Activated naive CD8-positive, alpha-beta T cell treated with anti-CD3 and anti-CD28 coated beads, Interleukin-2, amount 50 U/mL, for 16 hours (primary cell): Measurements from ENCODE around the gene TCFL5.

Source experiments
- DNase-seq: peaks from one replicate; pipeline ENCODE4 v3.0.0-alpha.2; 2020; ENCODE audit warnings: low read depth, low spot score

The TCFL5 gene

DNA sequence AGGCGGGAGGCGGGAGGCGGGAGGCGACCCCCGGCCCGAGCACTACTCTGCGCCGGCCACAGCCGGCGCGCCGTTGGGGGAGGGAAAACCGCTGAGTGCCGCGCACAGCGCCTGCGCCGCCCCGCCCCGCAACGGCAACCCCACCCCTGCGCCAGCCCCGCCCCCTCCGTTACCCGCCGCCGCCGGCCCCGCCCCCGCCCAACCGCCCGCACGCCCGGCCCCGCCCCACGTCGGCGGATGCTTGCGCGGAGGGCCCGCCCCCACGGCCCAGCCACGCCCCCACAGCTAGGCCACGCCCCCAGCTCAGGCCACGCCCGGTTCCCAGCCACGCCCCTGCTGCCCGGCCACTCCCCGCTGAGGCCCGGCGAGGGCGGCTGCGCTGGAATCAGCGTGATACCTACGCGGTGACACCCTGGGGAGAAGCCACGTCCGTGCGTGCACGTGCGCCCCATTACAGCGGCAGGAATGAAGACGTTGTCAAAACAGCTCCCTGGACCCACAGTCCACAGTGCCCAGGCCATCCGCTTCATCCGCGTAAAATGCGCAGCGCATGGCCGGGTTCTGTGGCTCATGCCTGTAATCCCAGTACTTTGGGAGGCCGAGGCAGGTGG lies at the start of gene TCFL5:
TCFL5 (minus strand) TSS at position 97 of the 611 bp plus-strand sequence. CDS start 152 bp downstream, outside the sequence.
- DNase-seq = peak; percentile 73

DNA sequence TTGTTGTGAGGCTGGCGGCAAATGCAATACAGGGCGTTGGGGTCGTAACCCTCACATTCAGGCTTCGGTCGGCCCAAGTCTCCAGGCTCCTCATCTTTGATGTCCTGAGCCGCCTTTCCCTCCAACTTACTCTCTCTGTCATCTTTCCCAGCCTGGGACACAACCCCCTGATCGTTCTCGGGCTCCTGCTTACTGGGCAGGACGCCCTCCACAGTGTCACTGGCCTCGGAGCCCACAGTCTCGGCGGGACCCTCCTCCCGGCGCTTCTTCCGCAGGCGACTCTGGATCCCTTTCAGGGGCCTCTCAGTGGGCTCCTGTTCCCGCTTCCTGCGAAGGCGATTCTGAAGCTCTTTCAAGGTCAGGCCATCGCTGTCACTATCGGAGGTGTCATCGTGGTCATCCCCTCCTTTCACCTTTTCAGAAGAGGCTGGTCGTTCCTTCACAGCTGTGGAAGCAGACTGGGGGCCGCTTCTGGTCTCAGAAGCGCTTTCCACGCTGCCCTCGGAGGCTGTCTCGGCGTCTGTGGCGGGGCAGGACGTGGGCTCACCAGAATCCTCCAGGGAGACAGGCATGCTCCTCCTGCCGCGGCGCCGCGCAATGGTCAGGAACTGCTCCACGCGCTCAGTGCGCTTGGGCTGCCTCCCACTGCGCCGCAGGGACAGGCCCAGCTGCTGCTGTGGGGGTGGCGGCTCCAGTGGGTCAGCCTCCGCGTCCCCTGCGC lies 49.3 kb upstream of the TCFL5 start:
- DNase-seq = no peak

- DNase-seq = no peak
Measured at GRCh38 chr20:62910217-62910766, 48.7 kb upstream of the TCFL5 start.

DNA sequence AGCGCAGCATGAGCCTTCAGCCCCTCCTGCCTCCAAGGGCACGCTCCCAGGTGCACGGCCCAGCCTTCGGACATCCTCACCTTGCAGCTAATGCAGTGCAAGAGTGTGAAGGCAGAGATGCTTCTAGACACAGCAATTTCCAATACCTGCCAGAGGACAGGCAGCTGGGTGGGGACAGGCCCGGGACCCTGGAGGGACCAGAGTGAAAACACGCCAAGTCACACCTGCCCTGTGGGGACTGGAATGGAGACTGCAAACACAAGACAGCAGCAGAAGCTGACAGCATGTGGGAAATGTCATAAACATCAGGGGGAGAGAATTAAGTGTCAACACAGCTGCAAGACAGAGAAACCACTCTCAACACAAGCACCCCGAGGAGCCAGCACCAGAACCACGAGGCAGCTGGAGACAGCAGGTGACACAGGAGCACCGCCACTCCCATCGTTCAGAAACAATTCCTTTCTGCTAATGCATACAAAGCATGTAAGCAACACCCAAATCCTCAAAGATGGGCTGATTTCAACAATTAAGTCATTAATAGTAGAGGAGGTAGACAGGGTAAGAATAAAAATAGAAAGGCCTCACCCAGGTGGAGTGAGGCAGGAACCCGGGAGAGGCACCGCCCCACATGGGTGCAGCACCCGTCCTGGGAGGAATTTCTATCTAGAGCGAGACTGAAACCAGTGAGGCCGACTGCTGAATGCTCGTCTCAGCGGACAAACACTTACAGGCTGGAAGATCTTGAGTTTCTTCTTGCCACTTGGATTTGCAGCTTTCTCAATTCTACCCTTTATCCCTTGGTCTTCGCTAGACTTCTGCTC lies 47.6 kb upstream of the TCFL5 start:
- DNase-seq = no peak

DNA sequence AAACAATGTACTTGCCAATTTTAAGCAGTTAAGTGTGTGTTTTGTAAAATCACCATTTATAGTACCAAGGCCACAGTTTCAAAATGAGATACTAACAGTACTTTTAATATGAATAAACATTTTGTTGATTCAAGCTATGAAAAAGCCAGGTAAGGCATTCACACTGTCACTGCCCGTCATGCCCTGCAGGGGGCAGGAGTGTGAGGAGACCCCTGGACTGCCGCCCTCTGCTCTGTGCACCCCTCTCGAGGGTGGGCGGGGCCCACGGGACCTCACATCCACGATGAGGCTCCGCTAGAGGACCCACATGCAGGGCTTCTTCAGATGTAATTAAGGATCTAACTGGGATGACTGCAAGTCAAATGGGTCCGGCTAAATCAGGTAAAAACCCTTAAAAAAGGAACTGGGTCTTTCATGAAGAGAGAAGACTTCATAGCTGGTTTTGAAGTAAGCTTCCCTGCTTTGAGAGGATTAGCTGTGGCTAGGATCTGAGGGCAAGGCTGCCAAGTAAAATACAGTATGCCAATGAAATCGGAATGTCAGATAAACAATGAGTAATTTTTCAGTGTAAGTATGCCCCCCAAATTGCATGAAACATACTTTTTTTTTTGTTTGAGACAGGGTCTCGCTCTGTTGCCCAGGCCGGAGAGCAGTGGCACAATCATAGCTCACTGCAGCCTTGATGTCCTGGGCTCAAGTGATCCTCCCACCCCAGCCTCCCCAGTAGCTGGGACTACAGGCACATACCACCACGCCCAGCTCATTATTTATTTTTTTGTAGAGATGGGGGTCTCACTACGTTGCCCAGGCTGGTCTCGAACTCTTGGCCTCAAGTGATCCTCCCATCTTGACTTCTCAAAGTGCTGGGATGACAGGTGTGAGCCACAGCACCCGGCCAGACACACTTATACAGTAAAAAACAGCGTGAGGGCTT lies 46.0 kb upstream of the TCFL5 start:
- DNase-seq = no peak

DNA sequence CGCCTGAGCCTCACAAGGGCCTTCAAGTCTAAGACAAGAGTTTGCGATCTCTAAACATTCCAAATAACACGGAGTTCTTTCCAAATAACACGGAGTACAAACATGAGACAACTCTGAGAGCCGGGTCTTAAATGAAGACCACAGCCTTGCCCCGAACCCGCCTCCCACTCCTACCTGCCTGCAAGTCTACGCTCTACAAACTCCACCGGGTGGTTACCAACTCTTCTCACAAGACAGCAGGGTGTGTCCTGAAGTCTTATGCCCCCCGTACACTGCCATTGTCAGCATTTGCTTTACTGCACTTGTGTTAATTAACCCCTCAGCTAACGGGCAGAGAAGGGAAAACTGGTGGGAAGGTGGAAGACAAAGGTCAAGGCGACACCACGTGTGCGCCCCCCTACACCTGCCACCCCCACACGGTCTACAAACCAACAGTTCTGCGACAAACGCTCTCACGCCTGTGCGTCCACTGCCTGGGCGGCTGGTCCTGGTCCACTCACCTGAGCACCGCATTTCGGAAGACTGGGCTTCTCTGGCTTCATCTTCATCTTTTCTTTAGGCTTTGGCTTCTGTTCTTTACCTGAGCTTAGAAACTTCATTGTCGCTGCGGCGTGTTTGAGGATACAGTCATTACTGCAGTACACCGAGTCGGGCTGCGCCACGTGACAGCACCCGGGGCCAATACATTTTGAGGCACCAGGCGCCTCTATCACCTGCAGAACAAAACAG lies 45.2 kb upstream of the TCFL5 start:
- DNase-seq = no peak

- DNase-seq = no peak
Measured at GRCh38 chr20:62906209-62906608, 44.6 kb upstream of the TCFL5 start.

DNA sequence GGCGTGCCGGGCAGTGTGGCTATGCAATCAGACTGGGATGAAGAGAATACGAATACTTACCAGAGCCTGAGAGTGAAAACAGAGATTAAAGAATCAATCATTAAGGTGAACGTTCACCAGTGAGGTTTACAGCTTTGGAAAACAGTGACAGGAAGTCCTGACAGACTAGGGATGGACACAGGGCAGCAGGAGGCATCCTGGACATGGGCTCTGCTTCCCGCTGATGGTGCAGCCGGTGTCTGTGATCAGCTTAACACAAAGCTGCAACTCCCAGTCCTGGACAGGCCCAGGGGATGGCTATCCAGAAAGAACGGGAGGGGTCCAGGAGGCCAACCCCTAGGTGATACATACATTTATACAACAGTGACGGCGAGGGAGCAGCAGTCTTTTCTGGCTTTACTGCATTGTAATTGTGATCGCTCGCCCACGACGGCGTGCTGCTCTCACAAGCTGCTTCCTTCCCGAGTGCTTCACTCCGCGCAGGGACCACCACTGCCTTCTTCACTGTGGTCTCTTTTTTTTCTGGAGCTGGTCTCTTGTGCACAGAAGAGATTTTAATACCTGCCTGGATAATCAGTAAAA lies 44.0 kb upstream of the TCFL5 start:
- no peak for DNase-seq

DNA sequence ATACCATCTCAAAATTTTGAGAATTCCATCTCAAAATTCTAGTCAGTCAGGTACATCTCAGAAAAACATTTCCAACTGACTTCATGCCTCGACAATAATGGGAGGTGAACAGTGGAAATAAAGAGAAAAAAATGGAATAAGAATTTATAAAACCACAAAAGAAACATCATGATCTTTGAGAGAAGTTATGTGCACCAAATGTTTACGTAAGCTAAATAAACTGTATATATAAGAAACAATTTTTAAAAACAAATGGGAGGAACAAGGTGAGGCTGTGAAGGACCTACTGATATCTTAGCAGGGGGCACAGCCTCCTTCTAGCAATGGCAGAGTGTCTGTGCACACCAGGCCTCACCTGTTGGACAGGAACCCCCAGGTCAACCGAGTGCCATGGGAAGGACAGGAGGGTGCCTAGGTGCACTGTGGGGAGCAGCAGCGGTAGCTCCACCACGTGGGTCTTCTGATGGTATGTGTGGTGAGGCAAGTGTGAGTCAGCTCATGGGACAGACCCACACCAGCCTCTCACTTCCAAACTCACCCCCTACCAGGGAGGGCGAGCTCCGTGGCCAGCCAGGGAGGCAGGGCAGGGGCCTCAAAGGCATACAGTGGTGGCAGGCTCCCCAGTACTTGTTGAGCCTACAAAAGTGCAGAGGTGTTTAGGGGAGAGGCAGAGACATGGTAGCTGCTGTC lies 41.4 kb upstream of the TCFL5 start:
- no peak for DNase-seq

DNA sequence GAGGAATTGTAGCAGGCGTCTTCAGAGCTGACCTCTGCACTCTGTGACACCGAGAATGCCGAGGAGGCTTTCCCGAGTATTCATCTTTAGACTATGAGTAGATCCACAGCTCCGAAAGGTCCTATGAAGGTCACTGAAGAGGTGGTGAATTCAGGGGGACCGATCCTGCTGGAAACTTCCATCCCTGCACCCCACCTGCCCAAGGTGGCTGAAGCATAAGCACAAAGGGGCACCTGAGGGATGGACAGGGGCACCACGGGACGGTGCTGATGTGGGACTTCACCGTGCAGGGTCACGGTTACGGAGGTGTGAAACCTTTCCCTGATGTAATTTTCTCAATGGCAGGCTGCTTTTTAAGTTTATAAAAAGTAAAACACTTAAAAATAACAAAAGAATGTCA lies 40.3 kb upstream of the TCFL5 start:
- DNase-seq = no peak

DNA sequence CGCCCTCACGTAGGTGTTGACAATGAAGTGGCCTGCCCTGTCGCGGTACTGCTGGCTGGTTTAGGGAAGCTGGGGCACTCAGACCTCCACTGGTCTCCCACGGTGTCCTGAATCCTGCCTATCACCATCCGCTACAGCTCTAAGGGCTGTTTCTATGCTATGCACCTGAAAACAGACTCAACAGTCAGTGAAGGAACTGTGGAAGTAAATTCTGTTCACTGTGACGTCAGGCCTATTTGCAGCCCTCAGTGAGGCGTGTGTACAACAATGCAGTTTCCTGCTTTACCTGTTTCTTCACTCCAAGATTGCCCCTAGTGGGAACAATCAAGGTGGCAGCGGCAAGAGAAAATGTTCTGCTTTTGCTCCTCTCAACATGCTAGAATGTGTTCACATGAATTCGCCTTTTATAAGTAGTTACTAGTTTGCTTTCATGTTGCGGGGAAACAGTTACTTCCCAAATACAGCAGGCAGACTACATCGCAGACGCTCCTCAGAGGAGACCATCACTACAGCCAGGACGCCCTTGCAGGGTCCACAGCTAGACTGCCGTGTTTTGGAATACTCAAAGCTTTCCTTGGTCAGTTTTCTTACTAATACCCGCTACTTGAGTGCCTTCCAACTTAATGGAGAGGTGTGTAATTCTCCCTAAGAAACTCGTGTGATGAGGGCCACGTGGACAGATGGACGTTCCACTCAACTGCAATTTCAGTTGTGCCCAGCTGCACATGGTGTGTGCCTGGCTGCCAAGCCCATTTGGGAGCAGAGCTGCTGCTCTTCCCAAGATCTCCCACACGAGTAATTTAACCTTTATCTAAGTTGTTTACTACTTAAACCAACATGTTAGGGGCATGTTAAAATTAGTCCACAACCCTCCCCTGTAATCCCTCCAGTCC lies 39.3 kb upstream of the TCFL5 start:
- DNase-seq = no peak

DNA sequence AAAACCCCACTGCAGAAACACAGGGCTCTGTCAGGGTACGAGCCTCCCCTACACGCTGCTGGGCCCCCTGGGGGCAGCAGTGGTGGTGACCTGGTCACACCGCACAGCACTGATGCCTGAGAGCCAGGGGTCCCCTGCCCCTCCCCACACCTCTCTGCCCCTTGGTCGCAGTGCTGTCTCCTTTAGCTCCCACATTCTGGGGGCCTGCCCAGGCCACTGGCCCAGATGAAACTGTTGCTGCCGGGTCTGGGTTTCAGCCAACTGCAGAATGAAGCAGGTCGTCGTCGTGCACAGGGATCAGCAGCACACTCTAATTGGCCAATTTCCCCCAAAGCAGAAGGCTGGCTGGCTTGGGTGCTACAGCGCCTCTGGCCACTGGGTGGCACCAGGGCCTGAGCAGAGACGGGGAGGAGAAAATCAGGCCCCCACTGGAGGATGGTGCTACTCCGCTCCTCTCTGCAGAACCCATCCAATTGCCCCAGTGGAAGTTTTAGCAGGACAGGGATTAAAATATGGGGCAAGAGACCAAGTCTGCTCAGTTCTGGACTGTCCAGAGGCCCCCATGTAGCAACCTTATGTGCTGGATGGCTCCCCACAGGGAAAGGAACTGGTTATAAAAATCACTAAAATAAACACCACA lies 38.5 kb upstream of the TCFL5 start:
- DNase-seq = peak; percentile 51

DNA sequence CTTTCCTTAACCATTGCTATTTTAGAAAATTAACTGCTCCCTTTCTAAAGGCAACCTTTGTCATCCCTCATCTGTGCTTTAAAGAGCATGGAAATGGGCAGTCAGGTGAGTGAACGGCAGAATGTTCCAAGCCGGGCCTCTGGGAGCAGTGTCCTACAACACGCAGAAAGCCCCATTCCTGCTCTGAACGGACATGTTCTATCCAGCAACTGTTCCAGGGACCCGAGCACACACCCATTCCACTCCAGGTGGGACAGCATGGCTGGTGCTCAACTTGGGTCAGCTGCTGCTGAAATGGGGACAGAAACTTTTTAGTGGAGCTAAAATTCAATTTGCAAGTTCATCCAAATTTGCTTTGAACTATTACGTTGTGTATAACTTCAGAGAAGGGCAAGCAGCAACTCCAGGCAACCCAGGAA lies 38.0 kb upstream of the TCFL5 start:
- DNase-seq = no peak

GRCh38 chr20:62898970-62899632 lies 37.5 kb upstream of the TCFL5 start:
- no peak for DNase-seq

DNA sequence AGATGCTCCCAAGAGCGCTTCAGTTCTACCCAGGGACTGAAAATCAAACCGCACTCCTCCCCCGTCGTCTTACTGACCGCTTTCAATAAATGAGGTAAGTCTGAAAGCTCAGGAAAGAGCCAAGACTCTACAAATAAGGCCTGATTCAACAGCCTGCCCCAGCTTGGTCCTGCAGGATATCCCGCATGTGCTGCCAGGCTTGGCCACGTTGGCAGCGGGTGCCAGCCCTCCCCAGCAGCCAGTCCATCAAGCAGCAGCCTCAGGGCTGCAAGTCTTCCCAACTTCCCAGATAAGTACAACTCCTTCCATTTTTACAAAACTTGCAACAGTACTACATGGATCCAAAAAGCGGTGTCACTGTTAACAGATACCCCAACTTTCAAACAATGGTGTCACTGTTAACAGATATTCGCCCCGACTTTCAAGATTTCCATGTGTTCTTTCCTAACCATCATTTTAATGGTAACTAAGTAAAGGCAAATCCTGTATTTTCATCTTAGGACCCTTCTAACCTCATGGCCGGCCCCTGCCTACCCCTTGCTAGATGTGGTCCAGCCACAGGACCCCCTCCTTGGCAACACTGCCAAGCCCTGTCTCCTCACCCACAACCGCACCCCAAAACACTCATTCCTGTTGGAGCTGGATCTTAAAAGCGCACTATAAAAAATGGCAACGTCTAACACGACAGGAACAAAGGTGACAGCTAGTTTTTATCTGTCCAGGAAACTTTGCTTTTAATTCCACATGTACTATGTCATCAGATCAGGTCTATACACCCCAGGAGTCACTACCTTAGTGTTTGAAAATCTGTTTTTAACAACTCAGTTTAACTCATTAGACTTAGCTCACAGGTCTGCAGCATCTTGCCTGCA lies 36.7 kb upstream of the TCFL5 start:
- no peak for DNase-seq

DNA sequence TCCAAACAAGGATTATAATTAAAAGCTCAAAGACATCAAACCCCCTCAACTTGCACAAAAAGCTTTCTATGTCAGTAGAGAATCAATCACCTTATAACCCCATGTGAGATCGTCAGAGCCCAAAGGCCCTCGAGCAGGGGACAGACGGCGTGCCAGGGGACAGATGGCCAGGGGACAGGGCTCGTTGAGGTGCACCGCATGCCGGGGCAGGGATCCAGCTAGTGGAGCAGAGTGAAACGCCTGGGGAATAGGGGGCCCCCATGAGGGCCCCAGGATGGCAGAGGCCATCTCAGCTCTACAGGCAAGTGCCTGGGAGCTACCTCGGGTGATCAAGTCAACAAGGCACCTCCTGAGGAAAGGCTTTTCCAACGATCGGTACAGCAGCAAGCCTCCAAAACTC lies 36.0 kb upstream of the TCFL5 start:
- DNase-seq = no peak
